Measurements from ENCODE around the gene PLCL1. TPM values are rescaled to one million over a fixed set of nuclear protein-coding genes. Genes with fewer than 3 reads are reported as not detected.

Gene PLCL1
- total RNA-seq, 1 donor from 2014 or later, result 1.2 TPM

- Mint-ChIP-seq H3K4me3 (ENCODE audit: unreplicated experiment) (no peak overlapping the region), H3K36me3 (ENCODE audit: unreplicated experiment) (no peaks in the 10 kb centered on the region), H3K27me3 (ENCODE audit: unreplicated experiment) (peaks cover 3% of the 10 kb centered on the region), H3K9me3 (ENCODE audit: unreplicated experiment) (peaks cover 9% of the 10 kb centered on the region), H3K4me1 (ENCODE audit: unreplicated experiment) (peaks cover 6% of the 10 kb centered on the region), H3K27ac (ENCODE audit: unreplicated experiment) (no peak overlapping the region)
- TF ChIP-seq CTCF (IDR thresholded peaks at IDR 0.05), result no peak
- no peak for DNase-seq (ENCODE audit: extremely low spot score, unreplicated experiment)
These were observed 30.9 kb downstream of the PLCL1 start for GRCh38 chr2:197835293-197835692.

DNA sequence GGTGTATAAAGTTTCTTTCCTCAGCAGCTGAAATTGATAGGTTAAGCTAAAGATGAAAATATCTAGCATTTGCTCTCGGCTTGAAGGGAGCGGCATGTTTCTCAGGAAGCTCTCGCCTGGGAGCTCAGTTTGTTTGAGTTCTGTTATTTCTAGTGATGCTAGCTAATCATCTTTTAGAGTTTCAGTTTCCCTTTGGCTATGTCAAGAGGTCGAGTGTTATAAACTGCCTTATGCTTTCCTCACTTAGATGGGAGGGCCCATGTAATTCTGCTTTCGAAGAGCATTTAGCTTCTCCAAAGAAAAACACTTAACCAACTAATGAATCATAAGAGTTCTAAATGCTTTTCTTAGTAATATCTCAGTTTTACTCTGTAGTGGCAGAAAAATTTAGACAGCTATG is 33.6 kb downstream of the PLCL1 start:
- H3K36me3 Mint-ChIP-seq (ENCODE audit: unreplicated experiment), result no peaks in the 10 kb centered on the region
- H3K27ac Mint-ChIP-seq (ENCODE audit: unreplicated experiment), result peak overlapping the region; percentile 25
- DNase-seq (ENCODE audit: extremely low spot score, unreplicated experiment), result no peak
- no peaks in the 10 kb centered on the region for H3K9me3 Mint-ChIP-seq (ENCODE audit: unreplicated experiment)
- no peak overlapping the region for H3K4me3 Mint-ChIP-seq (ENCODE audit: unreplicated experiment)
- peaks cover 6% of the 10 kb centered on the region for H3K4me1 Mint-ChIP-seq (ENCODE audit: unreplicated experiment)
- peaks cover 10% of the 10 kb centered on the region for H3K27me3 Mint-ChIP-seq (ENCODE audit: unreplicated experiment)
- no peak for TF ChIP-seq CTCF (IDR thresholded peaks at IDR 0.05)

- Mint-ChIP-seq H3K36me3 (ENCODE audit: unreplicated experiment) (no peaks in the 10 kb centered on the region), H3K4me1 (ENCODE audit: unreplicated experiment) (peaks cover 6% of the 10 kb centered on the region), H3K4me3 (ENCODE audit: unreplicated experiment) (no peak overlapping the region), H3K27me3 (ENCODE audit: unreplicated experiment) (peaks cover 10% of the 10 kb centered on the region), H3K27ac (ENCODE audit: unreplicated experiment) (no peak overlapping the region), H3K9me3 (ENCODE audit: unreplicated experiment) (no peaks in the 10 kb centered on the region)
- DNase-seq (ENCODE audit: extremely low spot score, unreplicated experiment), result no peak
- TF ChIP-seq CTCF (IDR thresholded peaks at IDR 0.05), result no peak
These were observed 34.2 kb downstream of the PLCL1 start for GRCh38 chr2:197838579-197838978.

DNA sequence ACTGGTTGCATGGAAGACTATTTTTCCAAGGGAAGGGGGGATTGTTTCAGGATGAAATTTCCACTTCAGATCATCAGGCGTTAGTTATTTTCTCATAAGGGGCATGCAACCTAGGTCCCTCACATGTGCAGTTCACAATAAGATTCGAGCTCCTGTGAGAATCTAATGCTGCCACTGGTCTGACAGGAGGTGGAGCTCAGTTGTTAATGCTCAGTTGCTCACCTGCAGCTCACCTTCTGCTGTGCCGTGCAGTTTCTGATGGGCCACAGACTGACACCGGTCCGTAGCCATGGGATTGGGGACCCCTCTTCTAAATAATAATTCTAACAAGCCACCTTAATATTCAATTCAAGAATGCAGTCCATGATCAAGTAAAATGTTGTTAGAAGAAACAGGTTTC is 34.9 kb downstream of the PLCL1 start:
- Mint-ChIP-seq H3K27ac (ENCODE audit: unreplicated experiment) (no peak overlapping the region), H3K27me3 (ENCODE audit: unreplicated experiment) (peaks cover 10% of the 10 kb centered on the region)

GRCh38 chr2:197839856-197840255 is 35.5 kb downstream of the PLCL1 start:
- TF ChIP-seq CTCF (IDR thresholded peaks at IDR 0.05), result no peak
- Mint-ChIP-seq H3K4me1 (ENCODE audit: unreplicated experiment) (peaks cover 6% of the 10 kb centered on the region), H3K36me3 (ENCODE audit: unreplicated experiment) (no peaks in the 10 kb centered on the region), H3K9me3 (ENCODE audit: unreplicated experiment) (no peaks in the 10 kb centered on the region), H3K27me3 (ENCODE audit: unreplicated experiment) (peaks cover 10% of the 10 kb centered on the region), H3K4me3 (ENCODE audit: unreplicated experiment) (no peak overlapping the region), H3K27ac (ENCODE audit: unreplicated experiment) (no peak overlapping the region)
- no peak for DNase-seq (ENCODE audit: extremely low spot score, unreplicated experiment)

More for the DNA sequence above, 34.9 kb downstream of the PLCL1 start:
- Mint-ChIP-seq H3K4me3 (ENCODE audit: unreplicated experiment) (no peak overlapping the region), H3K36me3 (ENCODE audit: unreplicated experiment) (no peaks in the 10 kb centered on the region), H3K4me1 (ENCODE audit: unreplicated experiment) (peaks cover 6% of the 10 kb centered on the region), H3K9me3 (ENCODE audit: unreplicated experiment) (no peaks in the 10 kb centered on the region)
- no peak for TF ChIP-seq CTCF (IDR thresholded peaks at IDR 0.05)
- no peak for DNase-seq (ENCODE audit: extremely low spot score, unreplicated experiment)
